Adrenal gland (tissue), 5 donors: Measurements from ENCODE around the gene LACTBL1.

Experiments
- CTCF ChIP-seq, 6 experiments: fragments of 450-650 bp in 4 of 6; fragments of 200-600 bp in 2 of 6; sonication (generic) in 1 of 6; IDR thresholded peaks; 1 replicate in 5 of 6; 2 replicates in 1 of 6; pipeline versions ENCODE4 v1.5.1 to v1.8.0; 2016 to 2021; ENCODE audit warnings: antibody characterized with exemption in 6 of 6, mild to moderate bottlenecking in 2 of 6, moderate library complexity in 1 of 6
- POLR2A ChIP-seq, 2 donors: fragments of 450-650 bp; IDR thresholded peaks; one replicate each; pipeline ENCODE4 v1.6.1; 2017; ENCODE audit warnings: antibody characterized with exemption in 2 of 2, mild to moderate bottlenecking in 2 of 2, moderate library complexity in 1 of 2
- donor health status: DM: no; HTN: no; CAD: no.

- TF ChIP-seq POLR2A (IDR thresholded peaks at IDR 0.05) (no peak), CTCF (IDR thresholded peaks at IDR 0.05) (no peak)
These were observed 41.0 kb upstream of the LACTBL1 start for GRCh38 chr1:23013657-23014056.
